HepG2 (cell line): ENCODE measurements around the gene CORO1C. TPM values are rescaled to one million over a fixed set of nuclear protein-coding genes. Genes with fewer than 3 reads are reported as not detected.
A peak's percentile ranks its signal among the peaks of the same experiment; 100 is the strongest.

ENCODE experiments used
- ATM ChIP-seq: fragments of 450-650 bp; IDR thresholded peaks from 2 replicates; pipeline ENCODE4 v1.7.1; 2017; ENCODE audit warnings: mild to moderate bottlenecking, borderline replicate concordance
- ERF ChIP-seq: IDR thresholded peaks from 2 replicates; pipeline ENCODE4 v1.6.1; 2018; ENCODE audit warnings: missing biosample characterization, missing genetic modification reagents
- FOSL2 ChIP-seq: sonication (generic); formaldehyde crosslinking; IDR thresholded peaks from 2 replicates; pipeline ENCODE4 v1.4.0; 2020; ENCODE audit warnings: missing genetic modification reagents
- JARID2 ChIP-seq: sonication (generic); formaldehyde crosslinking; IDR thresholded peaks from 2 replicates; pipeline ENCODE4 v1.8.1; 2023; ENCODE audit warnings: missing genetic modification reagents, inconsistent platforms; ENCODE audit not compliant: insufficient replicate concordance
- MIER3 ChIP-seq: IDR thresholded peaks from 2 replicates; pipeline ENCODE4 v1.6.1; 2016; ENCODE audit warnings: missing compliant biosample characterization, borderline replicate concordance
- NONO ChIP-seq, 2 experiments: fragments of 450-650 bp in 1 of 2; sonication (generic) in 1 of 2; formaldehyde crosslinking in 1 of 2; IDR thresholded peaks in 1 of 2; conservative IDR thresholded peaks in 1 of 2; 2 replicates each; pipeline versions ENCODE4 v1.6.1 to v1.8.0; 2017 to 2022; ENCODE audit warnings: mild to moderate bottlenecking in 1 of 2, missing genetic modification reagents in 1 of 2, moderate library complexity in 1 of 2
- NR2F6 ChIP-seq, 2 experiments: IDR thresholded peaks; 2 replicates each; pipeline ENCODE4 v1.6.1; 2016; ENCODE audit warnings: antibody characterized with exemption in 1 of 2, mild to moderate bottlenecking in 1 of 2
- POLR2AphosphoS2 ChIP-seq: IDR thresholded peaks from 2 replicates; pipeline ENCODE4 v1.6.1; 2011; ENCODE audit warnings: low read depth, low read length, improper control_type of control experiment
- ZKSCAN5 ChIP-seq: sonication (generic); formaldehyde crosslinking; IDR thresholded peaks from 2 replicates; pipeline ENCODE4 v1.5.1; 2020; ENCODE audit warnings: mild to moderate bottlenecking, missing genetic modification reagents
- ZNF431 ChIP-seq: sonication (generic); formaldehyde crosslinking; IDR thresholded peaks from 2 replicates; pipeline ENCODE4 v1.9.0; 2022; ENCODE audit warnings: missing genetic modification reagents, low read depth, mild to moderate bottlenecking, borderline replicate concordance
- ZNF607 ChIP-seq: sonication (generic); formaldehyde crosslinking; IDR thresholded peaks from 2 replicates; pipeline ENCODE4 v1.5.1; 2020; ENCODE audit warnings: missing genetic modification reagents, mild to moderate bottlenecking, borderline replicate concordance
- ZNF644 ChIP-seq: IDR thresholded peaks from 2 replicates; pipeline ENCODE4 v1.6.1; 2016; ENCODE audit warnings: low read depth
- ZNF652 ChIP-seq: IDR thresholded peaks from 2 replicates; pipeline ENCODE4 v1.6.1; 2016; ENCODE audit warnings: low read depth, borderline replicate concordance
- ZNF768 ChIP-seq: sonication (generic); formaldehyde crosslinking; IDR thresholded peaks from 2 replicates; pipeline ENCODE4 v1.4.0; 2020; ENCODE audit warnings: missing genetic modification reagents
- polyA plus RNA-seq, 8 experiments: library from polyadenylated mRNA; depleted of rRNA in 3 of 8; stranded (reverse) in 7 of 8; unstranded in 1 of 8; fragments of >200 nt; fragmentation: Illumina TruSeq in 4 of 8; extraction: Trizol in 4 of 8; gene quantifications; 2 replicates each; pipeline versions ENCODE4 v1.2.1 to v1.2.3, GENCODE V29; 2011 to 2016; ENCODE audit warnings: low read depth in 4 of 8, missing spikeins in 1 of 8, mixed read lengths in 1 of 8; ENCODE audit not compliant: insufficient read depth in 1 of 8
- total RNA-seq, 5 experiments: library from RNA; depleted of rRNA; stranded (reverse); fragments of >200 nt; fragmentation: Illumina TruSeq; extraction: Trizol; gene quantifications; 2 replicates each; pipeline ENCODE4 v1.2.3, GENCODE V29; 2016; ENCODE audit warnings: low read depth in 1 of 5
- TF ChIP-seq, protein P1 (sequence below): IDR thresholded peaks from 2 replicates; pipeline ENCODE4 v1.6.1; 2016; ENCODE audit warnings: low read depth, missing genetic modification reagents, missing compliant biosample characterization
- TF ChIP-seq, protein P2 (sequence below): sonication (generic); formaldehyde crosslinking; IDR thresholded peaks from 2 replicates; pipeline ENCODE4 v1.5.1; 2020; ENCODE audit warnings: missing genetic modification reagents, mild to moderate bottlenecking, borderline replicate concordance
- TF ChIP-seq, protein P3 (sequence below): IDR thresholded peaks from 2 replicates; pipeline ENCODE4 v1.6.1; 2016; ENCODE audit warnings: control low read depth
- TF ChIP-seq, protein P4 (sequence below): IDR thresholded peaks from 2 replicates; pipeline ENCODE4 v1.6.1; 2016; ENCODE audit warnings: mild to moderate bottlenecking

Gene CORO1C
- total and polyA plus RNA-seq, 2 of the 13 experiments (the other 11 are each of a cell fraction or from before 2014, with no cell fraction given) = 73.7 to 131 TPM

DNA sequence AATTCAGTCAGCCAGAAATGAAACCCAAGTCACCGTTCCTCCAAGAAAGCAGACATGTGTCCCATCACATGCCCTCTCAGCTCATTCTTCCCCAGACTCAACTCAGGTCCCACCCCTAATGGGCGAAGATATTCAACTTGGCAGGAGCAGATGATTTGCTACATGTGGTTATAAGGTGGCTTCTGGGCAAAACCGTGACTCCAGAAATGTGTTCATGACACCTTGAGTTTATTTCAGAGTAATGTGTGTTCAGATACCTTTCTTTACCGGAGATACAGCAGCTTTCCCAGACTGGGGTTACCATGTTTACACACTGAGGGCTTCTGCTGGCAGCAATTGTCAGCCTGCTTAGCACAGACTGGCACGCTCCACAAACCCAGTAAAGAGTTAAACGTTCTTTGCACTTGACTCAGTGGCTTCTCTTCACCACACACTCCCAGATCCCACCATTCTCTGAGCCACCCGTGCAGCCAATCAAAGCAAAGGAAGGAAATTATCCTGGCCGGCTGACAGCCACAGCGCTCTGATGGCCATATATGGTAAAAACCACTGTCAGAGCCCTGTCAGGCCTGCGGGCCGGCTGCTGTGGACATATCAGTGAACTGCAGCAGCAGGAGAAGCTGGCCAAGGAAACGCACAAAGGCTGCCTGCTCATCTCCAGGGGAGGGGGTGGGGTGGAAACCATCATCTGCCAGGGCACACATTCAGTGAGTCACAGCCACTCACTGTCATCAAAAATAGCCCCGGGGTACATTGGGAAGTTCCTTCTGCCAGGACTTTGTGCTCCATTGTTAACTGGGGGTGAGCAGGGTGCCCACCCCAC lies 39.9 kb downstream of the CORO1C start (continued):
- TF ChIP-seq, protein P1, sequence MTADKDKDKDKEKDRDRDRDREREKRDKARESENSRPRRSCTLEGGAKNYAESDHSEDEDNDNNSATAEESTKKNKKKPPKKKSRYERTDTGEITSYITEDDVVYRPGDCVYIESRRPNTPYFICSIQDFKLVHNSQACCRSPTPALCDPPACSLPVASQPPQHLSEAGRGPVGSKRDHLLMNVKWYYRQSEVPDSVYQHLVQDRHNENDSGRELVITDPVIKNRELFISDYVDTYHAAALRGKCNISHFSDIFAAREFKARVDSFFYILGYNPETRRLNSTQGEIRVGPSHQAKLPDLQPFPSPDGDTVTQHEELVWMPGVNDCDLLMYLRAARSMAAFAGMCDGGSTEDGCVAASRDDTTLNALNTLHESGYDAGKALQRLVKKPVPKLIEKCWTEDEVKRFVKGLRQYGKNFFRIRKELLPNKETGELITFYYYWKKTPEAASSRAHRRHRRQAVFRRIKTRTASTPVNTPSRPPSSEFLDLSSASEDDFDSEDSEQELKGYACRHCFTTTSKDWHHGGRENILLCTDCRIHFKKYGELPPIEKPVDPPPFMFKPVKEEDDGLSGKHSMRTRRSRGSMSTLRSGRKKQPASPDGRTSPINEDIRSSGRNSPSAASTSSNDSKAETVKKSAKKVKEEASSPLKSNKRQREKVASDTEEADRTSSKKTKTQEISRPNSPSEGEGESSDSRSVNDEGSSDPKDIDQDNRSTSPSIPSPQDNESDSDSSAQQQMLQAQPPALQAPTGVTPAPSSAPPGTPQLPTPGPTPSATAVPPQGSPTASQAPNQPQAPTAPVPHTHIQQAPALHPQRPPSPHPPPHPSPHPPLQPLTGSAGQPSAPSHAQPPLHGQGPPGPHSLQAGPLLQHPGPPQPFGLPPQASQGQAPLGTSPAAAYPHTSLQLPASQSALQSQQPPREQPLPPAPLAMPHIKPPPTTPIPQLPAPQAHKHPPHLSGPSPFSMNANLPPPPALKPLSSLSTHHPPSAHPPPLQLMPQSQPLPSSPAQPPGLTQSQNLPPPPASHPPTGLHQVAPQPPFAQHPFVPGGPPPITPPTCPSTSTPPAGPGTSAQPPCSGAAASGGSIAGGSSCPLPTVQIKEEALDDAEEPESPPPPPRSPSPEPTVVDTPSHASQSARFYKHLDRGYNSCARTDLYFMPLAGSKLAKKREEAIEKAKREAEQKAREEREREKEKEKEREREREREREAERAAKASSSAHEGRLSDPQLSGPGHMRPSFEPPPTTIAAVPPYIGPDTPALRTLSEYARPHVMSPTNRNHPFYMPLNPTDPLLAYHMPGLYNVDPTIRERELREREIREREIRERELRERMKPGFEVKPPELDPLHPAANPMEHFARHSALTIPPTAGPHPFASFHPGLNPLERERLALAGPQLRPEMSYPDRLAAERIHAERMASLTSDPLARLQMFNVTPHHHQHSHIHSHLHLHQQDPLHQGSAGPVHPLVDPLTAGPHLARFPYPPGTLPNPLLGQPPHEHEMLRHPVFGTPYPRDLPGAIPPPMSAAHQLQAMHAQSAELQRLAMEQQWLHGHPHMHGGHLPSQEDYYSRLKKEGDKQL (CRISPR knock-in tag) = no peak
- TF ChIP-seq MIER3 (CRISPR knock-in tag) (peak; percentile 61; the same call in 1 of the 2 replicates), NR2F6 (IDR thresholded peaks at IDR 0.05) (peak; percentile 28; the same call in 1 of the 2 replicates), NR2F6 (CRISPR knock-in tag; IDR thresholded peaks at IDR 0.05) (no peak), FOSL2 (CRISPR knock-in tag) (peak; percentile 86), ZNF607 (CRISPR knock-in tag) (no peak), ZNF644 (no peak), ZKSCAN5 (CRISPR knock-in tag) (no peak), POLR2AphosphoS2 (peak; percentile 83), ATM (no peak), ERF (peak; percentile 66; the same call in 1 of the 2 replicates), ZNF768 (CRISPR knock-in tag) (no peak), NONO (IDR thresholded peaks at IDR 0.05) (no peak), NONO (CRISPR knock-in tag; conservative IDR thresholded peaks at IDR 0.05) (peak; percentile 42; the same call in 1 of the 2 replicates), ZNF431 (0 out of 2 replicates have a peak, but pooled peaks have one; percentile 69), JARID2 (CRISPR knock-in tag) (no peak), ZNF652 (CRISPR knock-in tag) (peak; percentile 96)
- TF ChIP-seq, protein P2, sequence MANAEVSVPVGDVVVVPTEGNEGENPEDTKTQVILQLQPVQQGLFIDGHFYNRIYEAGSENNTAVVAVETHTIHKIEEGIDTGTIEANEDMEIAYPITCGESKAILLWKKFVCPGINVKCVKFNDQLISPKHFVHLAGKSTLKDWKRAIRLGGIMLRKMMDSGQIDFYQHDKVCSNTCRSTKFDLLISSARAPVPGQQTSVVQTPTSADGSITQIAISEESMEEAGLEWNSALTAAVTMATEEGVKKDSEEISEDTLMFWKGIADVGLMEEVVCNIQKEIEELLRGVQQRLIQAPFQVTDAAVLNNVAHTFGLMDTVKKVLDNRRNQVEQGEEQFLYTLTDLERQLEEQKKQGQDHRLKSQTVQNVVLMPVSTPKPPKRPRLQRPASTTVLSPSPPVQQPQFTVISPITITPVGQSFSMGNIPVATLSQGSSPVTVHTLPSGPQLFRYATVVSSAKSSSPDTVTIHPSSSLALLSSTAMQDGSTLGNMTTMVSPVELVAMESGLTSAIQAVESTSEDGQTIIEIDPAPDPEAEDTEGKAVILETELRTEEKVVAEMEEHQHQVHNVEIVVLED (CRISPR knock-in tag) = peak; percentile 44; the same call in 1 of the 2 replicates
- TF ChIP-seq, protein P3, sequence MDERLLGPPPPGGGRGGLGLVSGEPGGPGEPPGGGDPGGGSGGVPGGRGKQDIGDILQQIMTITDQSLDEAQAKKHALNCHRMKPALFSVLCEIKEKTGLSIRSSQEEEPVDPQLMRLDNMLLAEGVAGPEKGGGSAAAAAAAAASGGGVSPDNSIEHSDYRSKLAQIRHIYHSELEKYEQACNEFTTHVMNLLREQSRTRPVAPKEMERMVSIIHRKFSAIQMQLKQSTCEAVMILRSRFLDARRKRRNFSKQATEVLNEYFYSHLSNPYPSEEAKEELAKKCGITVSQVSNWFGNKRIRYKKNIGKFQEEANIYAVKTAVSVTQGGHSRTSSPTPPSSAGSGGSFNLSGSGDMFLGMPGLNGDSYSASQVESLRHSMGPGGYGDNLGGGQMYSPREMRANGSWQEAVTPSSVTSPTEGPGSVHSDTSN (CRISPR knock-in tag) = peak; percentile 54; the same call in 1 of the 2 replicates
- TF ChIP-seq, protein P4, sequence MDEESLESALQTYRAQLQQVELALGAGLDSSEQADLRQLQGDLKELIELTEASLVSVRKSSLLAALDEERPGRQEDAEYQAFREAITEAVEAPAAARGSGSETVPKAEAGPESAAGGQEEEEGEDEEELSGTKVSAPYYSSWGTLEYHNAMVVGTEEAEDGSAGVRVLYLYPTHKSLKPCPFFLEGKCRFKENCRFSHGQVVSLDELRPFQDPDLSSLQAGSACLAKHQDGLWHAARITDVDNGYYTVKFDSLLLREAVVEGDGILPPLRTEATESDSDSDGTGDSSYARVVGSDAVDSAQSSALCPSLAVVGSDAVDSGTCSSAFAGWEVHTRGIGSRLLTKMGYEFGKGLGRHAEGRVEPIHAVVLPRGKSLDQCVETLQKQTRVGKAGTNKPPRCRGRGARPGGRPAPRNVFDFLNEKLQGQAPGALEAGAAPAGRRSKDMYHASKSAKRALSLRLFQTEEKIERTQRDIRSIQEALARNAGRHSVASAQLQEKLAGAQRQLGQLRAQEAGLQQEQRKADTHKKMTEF (CRISPR knock-in tag) = peak; percentile 54; the same call in 1 of the 2 replicates
